GM19035 (cell line): ENCODE results near the gene BIN1.
"Not testable (repeated sequence)": the region's sequence is repeated elsewhere in the genome, so short reads cannot be mapped to it uniquely, and the experiment has no call there.

Experiments
- ATAC-seq: cut with Tn5 transposase; IDR thresholded peaks from one replicate; pipeline ENCODE4 v1.9.1; 2021; ENCODE audit not compliant: unreplicated experiment

BIN1 gene

GRCh38 chr2:127134235-127134634, 27.3 kb upstream of the BIN1 start:
- ATAC-seq = no peak

- ATAC-seq = no peak
These were observed 26.8 kb upstream of the BIN1 start for GRCh38 chr2:127133793-127134192.

- ATAC-seq = no peak
These were observed 23.5 kb upstream of the BIN1 start for GRCh38 chr2:127130421-127130820.

- no peak for ATAC-seq
These were observed 23.0 kb upstream of the BIN1 start for GRCh38 chr2:127129937-127130336.

GRCh38 chr2:127128445-127128904, 21.5 kb upstream of the BIN1 start:
- peak; percentile 98 for ATAC-seq

GRCh38 chr2:127125821-127126220, 18.9 kb upstream of the BIN1 start:
- ATAC-seq = no peak

- no peak for ATAC-seq
These were observed 17.5 kb upstream of the BIN1 start for GRCh38 chr2:127124426-127124825.

GRCh38 chr2:127122361-127123027, 15.5 kb upstream of the BIN1 start:
- no peak for ATAC-seq

GRCh38 chr2:127121776-127122176, 14.8 kb upstream of the BIN1 start:
- ATAC-seq = no peak

- ATAC-seq = no peak
These were observed 14.4 kb upstream of the BIN1 start for GRCh38 chr2:127121353-127121752.

- not testable (repeated sequence) for ATAC-seq
These were observed 13.5 kb upstream of the BIN1 start for GRCh38 chr2:127120408-127120807.

GRCh38 chr2:127118467-127118866, 11.5 kb upstream of the BIN1 start:
- no peak for ATAC-seq

- ATAC-seq = no peak
These were observed 11.1 kb upstream of the BIN1 start for GRCh38 chr2:127118038-127118437.

GRCh38 chr2:127117603-127118002, 10.6 kb upstream of the BIN1 start:
- ATAC-seq = no peak

GRCh38 chr2:127115471-127116199, 8.7 kb upstream of the BIN1 start:
- ATAC-seq = no peak

GRCh38 chr2:127110985-127111384, 4.0 kb upstream of the BIN1 start:
- ATAC-seq = no peak

- ATAC-seq = no peak
These were observed 1.2 kb upstream of the BIN1 start for GRCh38 chr2:127108090-127108523.

GRCh38 chr2:127107622-127107999, 657 bp upstream of the BIN1 start:
- ATAC-seq = peak; percentile 12

GRCh38 chr2:127106457-127106990, 430 bp downstream of the BIN1 start:
- ATAC-seq = peak; percentile 29

GRCh38 chr2:127105656-127106456, 1.1 kb downstream of the BIN1 start:
- no peak for ATAC-seq

- no peak for ATAC-seq
These were observed 1.9 kb downstream of the BIN1 start for GRCh38 chr2:127104881-127105655.
